ENCODE results near the gene ERC2.

ERC2 gene

GRCh38 chr3:56410576-56410975 lies 57.7 kb downstream of the ERC2 start:
- no peak overlapping the region for H3K4me2 ChIP-seq (ENCODE audit: low read length)
- no peaks in the 10 kb centered on the region for H3K79me2 ChIP-seq (ENCODE audit: insufficient read depth, low read length)
- H3K27ac ChIP-seq (ENCODE audit: low read depth, low read length, poor library complexity, severe bottlenecking) = no peak overlapping the region
- TF ChIP-seq EZH2 (IDR thresholded peaks at IDR 0.05; ENCODE audit: borderline replicate concordance, low read length) (no peak), CTCF (IDR thresholded peaks at IDR 0.05; ENCODE audit: low read length) (no peak)
- no peaks in the 10 kb centered on the region for H3K9me3 ChIP-seq (ENCODE audit: low read length)
- H3K36me3 ChIP-seq (ENCODE audit: insufficient read depth, low read length) = no peaks in the 10 kb centered on the region
- H3K4me3 ChIP-seq (ENCODE audit: low read depth, low read length, poor library complexity, severe bottlenecking) = no peak overlapping the region
- H3K9me2 ChIP-seq (ENCODE audit: low read depth, low read length) = no peaks in the 10 kb centered on the region
- H2AFZ ChIP-seq (ENCODE audit: low read length) = no peak overlapping the region
- H3K4me1 ChIP-seq (ENCODE audit: insufficient read depth, low read length, severe bottlenecking) = no peaks in the 10 kb centered on the region
- no peaks in the 10 kb centered on the region for H3F3A ChIP-seq (ENCODE audit: insufficient read depth, low read length)
- H4K20me1 ChIP-seq (ENCODE audit: insufficient read depth, low read length) = no peaks in the 10 kb centered on the region
- no peaks in the 10 kb centered on the region for H3K27me3 ChIP-seq (ENCODE audit: insufficient read depth, low read length)
- no peak overlapping the region for H3K9ac ChIP-seq (ENCODE audit: low read length)

GRCh38 chr3:56409790-56410189 lies 58.5 kb downstream of the ERC2 start:
- Histone ChIP-seq H3K36me3 (ENCODE audit: insufficient read depth, low read length) (no peaks in the 10 kb centered on the region), H3K27ac (ENCODE audit: low read depth, low read length, poor library complexity, severe bottlenecking) (no peak overlapping the region), H3K9me2 (ENCODE audit: low read depth, low read length) (no peaks in the 10 kb centered on the region), H4K20me1 (ENCODE audit: insufficient read depth, low read length) (no peaks in the 10 kb centered on the region), H3K4me3 (ENCODE audit: low read depth, low read length, poor library complexity, severe bottlenecking) (no peak overlapping the region), H2AFZ (ENCODE audit: low read length) (no peak overlapping the region), H3K4me2 (ENCODE audit: low read length) (no peak overlapping the region), H3K4me1 (ENCODE audit: insufficient read depth, low read length, severe bottlenecking) (no peaks in the 10 kb centered on the region), H3F3A (ENCODE audit: insufficient read depth, low read length) (no peaks in the 10 kb centered on the region), H3K27me3 (ENCODE audit: insufficient read depth, low read length) (no peaks in the 10 kb centered on the region), H3K9ac (ENCODE audit: low read length) (no peak overlapping the region), H3K79me2 (ENCODE audit: insufficient read depth, low read length) (no peaks in the 10 kb centered on the region), H3K9me3 (ENCODE audit: low read length) (no peaks in the 10 kb centered on the region)
- no peak for TF ChIP-seq EZH2 (IDR thresholded peaks at IDR 0.05; ENCODE audit: borderline replicate concordance, low read length)
- no peak for TF ChIP-seq CTCF (IDR thresholded peaks at IDR 0.05; ENCODE audit: low read length)

GRCh38 chr3:56408761-56409196 lies 59.5 kb downstream of the ERC2 start:
- Histone ChIP-seq H3K4me1 (ENCODE audit: insufficient read depth, low read length, severe bottlenecking) (no peaks in the 10 kb centered on the region), H3K4me2 (ENCODE audit: low read length) (no peak overlapping the region), H2AFZ (ENCODE audit: low read length) (no peak overlapping the region), H3K27me3 (ENCODE audit: insufficient read depth, low read length) (no peaks in the 10 kb centered on the region), H3F3A (ENCODE audit: insufficient read depth, low read length) (no peaks in the 10 kb centered on the region), H3K79me2 (ENCODE audit: insufficient read depth, low read length) (no peaks in the 10 kb centered on the region), H3K9ac (ENCODE audit: low read length) (no peak overlapping the region), H3K9me2 (ENCODE audit: low read depth, low read length) (no peaks in the 10 kb centered on the region), H4K20me1 (ENCODE audit: insufficient read depth, low read length) (no peaks in the 10 kb centered on the region), H3K9me3 (ENCODE audit: low read length) (no peaks in the 10 kb centered on the region), H3K36me3 (ENCODE audit: insufficient read depth, low read length) (no peaks in the 10 kb centered on the region), H3K4me3 (ENCODE audit: low read depth, low read length, poor library complexity, severe bottlenecking) (no peak overlapping the region), H3K27ac (ENCODE audit: low read depth, low read length, poor library complexity, severe bottlenecking) (no peak overlapping the region)
- TF ChIP-seq CTCF (IDR thresholded peaks at IDR 0.05; ENCODE audit: low read length) (no peak), EZH2 (IDR thresholded peaks at IDR 0.05; ENCODE audit: borderline replicate concordance, low read length) (no peak)
